Epithelial cell of proximal tubule (primary cell): Measurements from ENCODE around the gene TSPAN18. TPM values are rescaled to one million over a fixed set of nuclear protein-coding genes. Genes with fewer than 3 reads are reported as not detected.

Experiments
- DNase-seq: peaks from one replicate; pipeline ENCODE4 v3.0.0-alpha.2; 2011; ENCODE audit warnings: low read depth
- H3K4me3 ChIP-seq: 2 replicates; pipeline ENCODE4 v1.5.1; 2011; ENCODE audit warnings: low read depth, mild to moderate bottlenecking, low read length
- total RNA-seq: library from RNA; depleted of rRNA; stranded (reverse); fragments of >200 nt; gene quantifications from 2 replicates; pipeline ENCODE4 v1.2.3, GENCODE V29; 2015
- TF ChIP-seq, protein P1 (sequence below): conservative IDR thresholded peaks from 2 replicates; pipeline ENCODE4 v1.5.1; 2012; ENCODE audit warnings: low read depth, mild to moderate bottlenecking, low read length

TSPAN18 gene
- total RNA-seq, 1 donor from 2014 or later = 1.6 TPM

DNA sequence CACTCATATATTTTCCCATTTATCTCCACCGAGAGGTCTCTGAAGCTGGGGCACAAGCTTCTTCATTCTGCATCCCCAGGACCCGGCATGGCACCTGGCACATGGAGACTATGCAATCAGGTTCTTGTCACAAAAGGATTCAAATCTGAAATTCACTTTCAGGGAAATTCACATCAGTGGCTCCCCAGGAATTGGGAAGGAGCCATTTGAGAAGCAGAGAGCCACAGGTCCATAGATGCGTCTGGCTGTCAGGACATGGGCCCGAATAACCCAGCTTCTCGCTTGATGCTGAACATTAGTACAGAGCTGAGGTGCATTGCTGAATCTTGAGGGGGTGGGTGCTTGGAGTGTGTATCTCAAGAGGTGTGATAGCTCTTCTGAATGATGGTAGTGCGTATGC lies 82.5 kb downstream of the TSPAN18 start:
- no peak for DNase-seq
- no peak overlapping the region for H3K4me3 ChIP-seq
- TF ChIP-seq, protein P1, sequence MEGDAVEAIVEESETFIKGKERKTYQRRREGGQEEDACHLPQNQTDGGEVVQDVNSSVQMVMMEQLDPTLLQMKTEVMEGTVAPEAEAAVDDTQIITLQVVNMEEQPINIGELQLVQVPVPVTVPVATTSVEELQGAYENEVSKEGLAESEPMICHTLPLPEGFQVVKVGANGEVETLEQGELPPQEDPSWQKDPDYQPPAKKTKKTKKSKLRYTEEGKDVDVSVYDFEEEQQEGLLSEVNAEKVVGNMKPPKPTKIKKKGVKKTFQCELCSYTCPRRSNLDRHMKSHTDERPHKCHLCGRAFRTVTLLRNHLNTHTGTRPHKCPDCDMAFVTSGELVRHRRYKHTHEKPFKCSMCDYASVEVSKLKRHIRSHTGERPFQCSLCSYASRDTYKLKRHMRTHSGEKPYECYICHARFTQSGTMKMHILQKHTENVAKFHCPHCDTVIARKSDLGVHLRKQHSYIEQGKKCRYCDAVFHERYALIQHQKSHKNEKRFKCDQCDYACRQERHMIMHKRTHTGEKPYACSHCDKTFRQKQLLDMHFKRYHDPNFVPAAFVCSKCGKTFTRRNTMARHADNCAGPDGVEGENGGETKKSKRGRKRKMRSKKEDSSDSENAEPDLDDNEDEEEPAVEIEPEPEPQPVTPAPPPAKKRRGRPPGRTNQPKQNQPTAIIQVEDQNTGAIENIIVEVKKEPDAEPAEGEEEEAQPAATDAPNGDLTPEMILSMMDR = no peak

DNA sequence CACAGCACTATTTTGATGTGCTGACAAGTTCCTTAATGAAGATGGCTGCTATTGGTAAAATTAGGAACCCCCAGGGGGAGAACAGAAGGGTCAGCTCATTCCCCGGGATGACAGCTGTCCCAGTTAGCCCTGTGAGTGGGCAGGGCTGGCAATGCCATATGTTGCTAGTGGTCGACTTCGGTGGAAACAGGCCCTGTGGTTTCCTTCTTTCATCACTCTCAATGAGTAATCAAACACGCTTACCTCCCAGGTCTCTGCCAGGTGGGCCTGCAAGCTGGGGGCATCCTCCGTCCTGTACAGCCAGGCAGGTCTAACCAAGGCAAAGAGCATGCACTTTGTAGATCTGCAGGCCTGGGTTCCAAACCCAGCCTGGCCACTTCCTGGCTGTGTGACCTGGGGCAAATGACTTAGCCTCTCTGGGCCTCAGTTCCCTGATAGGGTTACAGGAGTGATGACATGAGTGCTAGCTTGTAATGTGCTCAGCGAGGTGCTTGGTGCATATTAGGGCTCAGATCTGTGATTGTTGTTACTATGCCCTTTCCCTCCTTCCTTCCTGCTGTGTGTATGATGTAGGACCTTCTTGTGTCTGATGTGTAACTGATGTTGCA lies 85.2 kb downstream of the TSPAN18 start:
- TF ChIP-seq, protein P1 = no peak
- no peak for DNase-seq
- H3K4me3 ChIP-seq = no peak overlapping the region

DNA sequence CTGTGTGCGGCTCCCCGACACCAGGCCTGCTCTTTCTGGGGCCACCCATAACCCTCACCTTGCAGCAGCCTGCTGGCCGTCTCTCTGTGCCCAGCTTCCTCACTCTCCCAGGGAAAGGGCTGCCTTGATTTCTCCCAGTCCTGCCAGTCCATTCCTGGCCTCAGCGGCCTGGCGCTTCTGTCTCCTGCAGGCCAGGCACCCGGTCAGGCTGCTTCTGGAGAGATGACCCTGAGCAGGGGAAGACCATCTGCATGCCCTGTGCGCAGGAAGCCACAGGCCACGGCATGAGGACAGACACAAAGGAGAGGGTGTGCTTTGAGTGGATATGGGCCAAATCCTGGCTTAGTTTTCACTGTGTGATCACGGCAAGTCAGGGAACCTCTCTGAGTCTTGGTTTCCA lies 86.2 kb downstream of the TSPAN18 start:
- DNase-seq = no peak
- H3K4me3 ChIP-seq = no peak overlapping the region
- TF ChIP-seq, protein P1 = no peak

DNA sequence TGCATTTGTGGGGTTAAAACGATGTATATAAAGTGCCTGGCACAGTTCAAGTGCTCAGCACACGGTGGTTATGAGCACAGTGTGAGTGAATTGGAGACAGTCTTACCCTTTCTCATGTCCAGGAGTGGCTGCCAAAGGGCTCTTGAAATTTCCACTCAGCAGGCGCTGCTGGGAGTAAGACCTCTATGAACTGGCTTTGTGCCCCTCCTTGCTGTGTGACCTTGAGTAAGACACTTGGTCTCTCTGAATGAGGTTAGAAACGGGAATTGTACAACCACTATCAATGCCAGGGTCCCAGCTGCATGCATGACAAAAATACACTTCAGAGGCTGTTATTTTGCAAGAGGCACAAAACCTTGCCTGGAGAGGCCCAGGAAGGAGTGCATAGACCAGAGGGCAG lies 86.6 kb downstream of the TSPAN18 start:
- no peak for DNase-seq
- TF ChIP-seq, protein P1 = no peak
- H3K4me3 ChIP-seq = no peak overlapping the region

DNA sequence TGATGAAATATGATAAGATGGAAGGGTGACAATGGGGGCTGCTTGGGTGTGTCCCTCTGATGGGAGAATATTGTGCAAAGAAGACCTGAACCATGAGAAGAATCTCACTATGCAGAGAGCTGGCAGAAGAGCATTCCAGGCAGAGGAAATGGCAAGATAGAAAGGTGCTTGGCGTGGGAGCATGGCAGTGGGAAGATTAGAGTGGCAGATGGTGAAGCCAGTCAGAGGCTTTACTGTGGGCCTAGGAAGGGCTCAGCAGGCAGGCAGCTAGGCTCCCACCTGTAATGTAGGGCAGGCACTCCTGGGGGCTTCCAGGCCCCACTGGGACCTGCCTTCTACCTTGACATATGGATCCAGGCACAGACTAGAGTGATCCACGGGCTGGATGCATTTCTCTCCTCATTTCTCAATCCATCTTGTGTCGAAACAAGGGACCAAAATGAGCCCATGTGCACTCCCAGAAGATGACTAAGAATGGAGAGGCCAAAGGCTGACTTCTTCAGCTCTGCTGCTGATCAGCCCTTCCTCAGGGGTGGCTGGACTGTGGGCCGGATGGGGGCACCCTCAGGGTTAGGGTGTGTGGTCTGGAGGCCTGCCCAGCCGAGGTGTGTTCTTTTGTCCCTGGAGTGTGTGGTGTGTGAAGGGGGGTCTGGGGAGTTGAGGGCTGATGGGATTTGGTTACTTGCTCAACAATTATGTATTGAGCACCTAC lies 88.3 kb downstream of the TSPAN18 start:
- TF ChIP-seq, protein P1 = no peak
- no peak overlapping the region for H3K4me3 ChIP-seq
- no peak for DNase-seq

DNA sequence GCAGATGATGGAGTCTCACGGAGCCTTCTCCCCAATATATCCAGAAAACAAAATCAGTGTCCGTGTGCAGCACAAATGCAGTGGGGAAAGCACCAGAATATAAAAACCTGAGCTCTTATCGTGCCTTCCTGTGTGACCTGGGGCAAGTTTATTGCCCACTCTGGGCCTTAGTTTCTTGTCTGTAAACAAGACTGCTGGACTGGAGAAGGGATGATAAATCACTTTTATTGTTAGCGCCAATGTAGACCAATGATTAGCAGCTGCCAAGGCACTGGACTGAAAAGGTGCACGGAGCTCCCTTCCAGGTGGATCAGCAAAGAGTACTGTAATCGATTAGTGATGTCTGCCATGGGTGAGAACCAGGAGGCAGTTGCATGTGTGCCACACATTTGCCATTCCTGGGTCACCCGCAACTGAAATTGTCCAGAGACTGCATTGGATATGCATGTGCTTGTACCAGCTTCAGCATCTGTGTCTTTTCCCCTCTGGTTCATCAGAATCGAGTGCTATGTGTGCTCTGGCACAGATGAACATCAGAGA lies 89.2 kb downstream of the TSPAN18 start:
- TF ChIP-seq, protein P1 = no peak
- DNase-seq = no peak
- H3K4me3 ChIP-seq = no peak overlapping the region
